Erythroblast (primary cell): Measurements from ENCODE around the gene RNU1-4.
"Not testable (repeated sequence)": the region's sequence is repeated elsewhere in the genome, so short reads cannot be mapped to it uniquely, and the experiment has no call there.

Source experiments
- GATA1 ChIP-seq: IDR thresholded peaks from 2 replicates; pipeline ENCODE4 v1.6.1; 2011; ENCODE audit warnings: low read depth, mild to moderate bottlenecking, control low read depth, low read length, moderate library complexity
- POLR2A ChIP-seq: IDR thresholded peaks from 2 replicates; pipeline ENCODE4 v1.6.1; 2011; ENCODE audit warnings: mild to moderate bottlenecking, low read length

DNA sequence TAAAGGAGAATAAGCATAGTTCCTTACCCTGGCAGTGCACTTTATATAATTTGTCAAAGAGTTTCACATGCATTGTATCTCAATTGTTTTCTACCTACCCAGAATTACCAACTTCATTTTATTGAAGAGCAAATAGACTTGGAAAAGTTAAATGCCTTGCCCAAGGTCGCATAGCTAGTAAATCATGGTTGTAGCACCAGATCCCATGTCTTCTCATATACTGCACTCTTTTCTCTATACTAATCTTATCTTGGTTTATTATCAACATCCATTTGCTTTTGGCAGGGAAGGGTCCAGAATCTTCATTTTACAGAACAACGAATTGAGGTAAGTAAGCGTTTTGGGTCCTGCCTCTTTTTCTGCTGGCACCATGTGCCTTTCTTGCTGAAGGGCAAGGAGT, 46.9 kb downstream of the RNU1-4 start:
- TF ChIP-seq POLR2A, GATA1: not testable (repeated sequence)
